ENCODE results near the gene SPC24. TPM values are rescaled to one million over a fixed set of nuclear protein-coding genes. Genes with fewer than 3 reads are reported as not detected.
"Not testable (repeated sequence)": the region's sequence is repeated elsewhere in the genome, so short reads cannot be mapped to it uniquely, and the experiment has no call there.

Gene SPC24
- total and polyA plus RNA-seq, 2 donors (not counting 3 experiments of a cell fraction or from before 2014, with no cell fraction given), result 19.8 to 70.0 TPM

DNA sequence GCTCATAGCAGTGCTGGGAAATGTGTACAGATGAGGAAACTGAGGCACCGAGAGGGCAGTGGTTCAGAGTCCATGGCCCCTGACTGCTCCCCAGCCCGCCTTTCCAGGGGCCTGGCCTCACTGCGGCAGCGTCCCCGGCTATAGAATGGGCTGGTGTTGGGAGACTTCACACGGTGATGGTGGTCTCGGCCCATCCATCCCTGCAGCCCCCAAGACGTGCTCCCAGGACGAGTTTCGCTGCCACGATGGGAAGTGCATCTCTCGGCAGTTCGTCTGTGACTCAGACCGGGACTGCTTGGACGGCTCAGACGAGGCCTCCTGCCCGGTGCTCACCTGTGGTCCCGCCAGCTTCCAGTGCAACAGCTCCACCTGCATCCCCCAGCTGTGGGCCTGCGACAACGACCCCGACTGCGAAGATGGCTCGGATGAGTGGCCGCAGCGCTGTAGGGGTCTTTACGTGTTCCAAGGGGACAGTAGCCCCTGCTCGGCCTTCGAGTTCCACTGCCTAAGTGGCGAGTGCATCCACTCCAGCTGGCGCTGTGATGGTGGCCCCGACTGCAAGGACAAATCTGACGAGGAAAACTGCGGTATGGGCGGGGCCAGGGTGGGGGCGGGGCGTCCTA, 50.5 kb downstream of the SPC24 start:
- no TSS peak for BruUV-seq (replicated peaks)
- ChIA-PET CTCF (no interaction called here), POLR2A (no interaction called here)
- Histone ChIP-seq H3K9me1 (replicated peaks; ENCODE audit: control insufficient read depth, extremely low read depth, insufficient read depth, low read length) (no peaks in the 10 kb centered on the region), H2AFZ (ENCODE audit: low read depth, low read length) (no peak overlapping the region), H4K20me1 (replicated peaks; ENCODE audit: control insufficient read depth, extremely low read depth, insufficient read depth, low read length) (no peaks in the 10 kb centered on the region), H3K27ac (ENCODE audit: insufficient read depth, low read depth, low read length) (no peak overlapping the region), H3K4me3 (replicated peaks in 1 of 3; ENCODE audit: insufficient read depth in 1 of 3, low read depth in 1 of 3, low read length in 3 of 3) (no peak overlapping the region), H3K9me3 (replicated peaks; ENCODE audit: control insufficient read depth, insufficient read depth, low read length) (no peaks in the 10 kb centered on the region), H3K36me3 (ENCODE audit: control insufficient read depth in 2 of 2, extremely low read depth in 1 of 2, insufficient read depth in 2 of 2, low read length in 2 of 2) (peaks cover 20 to 30% of the 10 kb centered on the region in 2 experiments), H3K79me2 (ENCODE audit: control insufficient read depth, insufficient read depth, low read length) (peaks cover 65% of the 10 kb centered on the region), H3K4me1 (ENCODE audit: control insufficient read depth, extremely low read depth, insufficient read depth, low read length) (peaks cover under 1% of the 10 kb centered on the region), H3K27me3 (ENCODE audit: control insufficient read depth in 2 of 2, insufficient read depth in 2 of 2, low read length in 2 of 2) (no peaks in the 10 kb centered on the region), H3K4me2 (ENCODE audit: insufficient read depth, low read length) (no peak overlapping the region), H3K9ac (replicated peaks; ENCODE audit: extremely low read depth, insufficient read depth, low read length) (no peak overlapping the region)
- intact Hi-C loops (cut with micrococcal nuclease), result no loop called here
- DNase-seq (ENCODE audit: low read depth, low spot score), result no peak
- dilution Hi-C loops (cut with MboI; ENCODE audit: extremely low pct_ligation_motif_present, low sequenced_read_pairs), result no loop called here
- FAIRE-seq, result no peak
- TF ChIP-seq, protein P1, sequence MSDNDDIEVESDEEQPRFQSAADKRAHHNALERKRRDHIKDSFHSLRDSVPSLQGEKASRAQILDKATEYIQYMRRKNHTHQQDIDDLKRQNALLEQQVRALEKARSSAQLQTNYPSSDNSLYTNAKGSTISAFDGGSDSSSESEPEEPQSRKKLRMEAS (IDR thresholded peaks at IDR 0.05; ENCODE audit: insufficient read depth, insufficient read length), result no peak
- TF ChIP-seq JUN (IDR thresholded peaks at IDR 0.05; ENCODE audit: borderline replicate concordance, insufficient read depth, insufficient read length, low read depth) (no peak), EZH2 (IDR thresholded peaks at IDR 0.05; ENCODE audit: borderline replicate concordance, low read depth, low read length, severe bottlenecking) (no peak), POLR2AphosphoS5 (IDR thresholded peaks at IDR 0.05; ENCODE audit: insufficient read depth, low read depth, low read length) (no peak), POLR2A (IDR thresholded peaks at IDR 0.05; ENCODE audit: low read depth, low read length) (no peak), MYC (IDR thresholded peaks at IDR 0.05; ENCODE audit: low read depth, low read length) (no peak), GATA2 (IDR thresholded peaks at IDR 0.05; ENCODE audit: insufficient read depth, insufficient read length, low read depth, low read length) (no peak)
- TF ChIP-seq, protein P2, sequence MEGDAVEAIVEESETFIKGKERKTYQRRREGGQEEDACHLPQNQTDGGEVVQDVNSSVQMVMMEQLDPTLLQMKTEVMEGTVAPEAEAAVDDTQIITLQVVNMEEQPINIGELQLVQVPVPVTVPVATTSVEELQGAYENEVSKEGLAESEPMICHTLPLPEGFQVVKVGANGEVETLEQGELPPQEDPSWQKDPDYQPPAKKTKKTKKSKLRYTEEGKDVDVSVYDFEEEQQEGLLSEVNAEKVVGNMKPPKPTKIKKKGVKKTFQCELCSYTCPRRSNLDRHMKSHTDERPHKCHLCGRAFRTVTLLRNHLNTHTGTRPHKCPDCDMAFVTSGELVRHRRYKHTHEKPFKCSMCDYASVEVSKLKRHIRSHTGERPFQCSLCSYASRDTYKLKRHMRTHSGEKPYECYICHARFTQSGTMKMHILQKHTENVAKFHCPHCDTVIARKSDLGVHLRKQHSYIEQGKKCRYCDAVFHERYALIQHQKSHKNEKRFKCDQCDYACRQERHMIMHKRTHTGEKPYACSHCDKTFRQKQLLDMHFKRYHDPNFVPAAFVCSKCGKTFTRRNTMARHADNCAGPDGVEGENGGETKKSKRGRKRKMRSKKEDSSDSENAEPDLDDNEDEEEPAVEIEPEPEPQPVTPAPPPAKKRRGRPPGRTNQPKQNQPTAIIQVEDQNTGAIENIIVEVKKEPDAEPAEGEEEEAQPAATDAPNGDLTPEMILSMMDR (IDR thresholded peaks at IDR 0.05; ENCODE audit: extremely low read depth in 1 of 2, insufficient read depth in 1 of 2, low read depth in 1 of 2, low read length in 2 of 2), result no peak

DNA sequence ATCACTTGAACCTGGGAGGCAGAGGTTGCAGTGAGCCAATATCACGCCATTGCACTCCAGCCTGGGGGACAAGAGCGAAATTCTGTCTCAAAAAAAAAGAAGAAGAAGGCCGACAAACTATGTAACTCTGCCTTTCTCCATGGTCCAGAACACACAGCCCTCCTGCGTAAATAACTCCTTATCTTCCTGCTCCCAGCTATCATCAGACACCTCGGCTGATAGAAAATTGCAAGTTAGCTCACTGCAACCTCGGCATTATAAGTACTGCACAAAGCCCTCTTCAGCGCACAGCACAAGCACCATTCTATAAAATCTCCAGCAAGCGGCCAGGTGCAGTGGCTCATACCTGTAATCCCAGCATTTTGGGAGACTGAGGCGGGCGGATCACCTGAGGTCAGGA, 51.9 kb downstream of the SPC24 start:
- H3K4me3 ChIP-seq (replicated peaks in 1 of 3; ENCODE audit: insufficient read depth in 1 of 3, low read depth in 1 of 3, low read length in 3 of 3); H3K27me3 ChIP-seq (ENCODE audit: control insufficient read depth in 2 of 2, insufficient read depth in 2 of 2, low read length in 2 of 2); H3K27ac ChIP-seq (ENCODE audit: insufficient read depth, low read depth, low read length); H3K9ac ChIP-seq (replicated peaks; ENCODE audit: extremely low read depth, insufficient read depth, low read length); dilution Hi-C loops (cut with MboI; ENCODE audit: extremely low pct_ligation_motif_present, low sequenced_read_pairs); FAIRE-seq; BruUV-seq (replicated peaks); H2AFZ ChIP-seq (ENCODE audit: low read depth, low read length); H3K4me2 ChIP-seq (ENCODE audit: insufficient read depth, low read length); H3K9me3 ChIP-seq (replicated peaks; ENCODE audit: control insufficient read depth, insufficient read depth, low read length); H3K4me1 ChIP-seq (ENCODE audit: control insufficient read depth, extremely low read depth, insufficient read depth, low read length); DNase-seq (ENCODE audit: low read depth, low spot score); H4K20me1 ChIP-seq (replicated peaks; ENCODE audit: control insufficient read depth, extremely low read depth, insufficient read depth, low read length); H3K9me1 ChIP-seq (replicated peaks; ENCODE audit: control insufficient read depth, extremely low read depth, insufficient read depth, low read length); POLR2A ChIA-PET; intact Hi-C loops (cut with micrococcal nuclease): not testable (repeated sequence)
- peaks cover 21 to 33% of the 10 kb centered on the region in 2 experiments for H3K36me3 ChIP-seq (ENCODE audit: control insufficient read depth in 2 of 2, extremely low read depth in 1 of 2, insufficient read depth in 2 of 2, low read length in 2 of 2)
- CTCF ChIA-PET, result interaction anchor here (1.7 kb wide), 1 partner anchor 23 kb away, joined by 6 read pairs; no protein-coding TSS in a partner anchor
- H3K79me2 ChIP-seq (ENCODE audit: control insufficient read depth, insufficient read depth, low read length), result peaks cover 71% of the 10 kb centered on the region

Measured in endothelial cell of umbilical vein (primary cell).